Right lobe of liver (tissue), 4 donors: ENCODE results near the gene SSH2.

Experiments
- CTCF ChIP-seq, 4 donors: fragments of 200-600 bp in 3 of 4; fragments of 450-650 bp in 1 of 4; IDR thresholded peaks; one replicate each; pipeline versions ENCODE4 v1.5.1 to v1.8.0; 2016 to 2022; ENCODE audit warnings: antibody characterized with exemption in 4 of 4, mild to moderate bottlenecking in 2 of 4
- POLR2A ChIP-seq: fragments of 450-650 bp; IDR thresholded peaks from one replicate; pipeline ENCODE4 v1.6.1; 2017; ENCODE audit warnings: antibody characterized with exemption, mild to moderate bottlenecking
- donor health status: DM: no; HTN: no; CAD: no.
- donor health status: DM: no; HTN: no; CAD: no.
- donor health status: DM: no; HTN: yes; CAD: no.

DNA sequence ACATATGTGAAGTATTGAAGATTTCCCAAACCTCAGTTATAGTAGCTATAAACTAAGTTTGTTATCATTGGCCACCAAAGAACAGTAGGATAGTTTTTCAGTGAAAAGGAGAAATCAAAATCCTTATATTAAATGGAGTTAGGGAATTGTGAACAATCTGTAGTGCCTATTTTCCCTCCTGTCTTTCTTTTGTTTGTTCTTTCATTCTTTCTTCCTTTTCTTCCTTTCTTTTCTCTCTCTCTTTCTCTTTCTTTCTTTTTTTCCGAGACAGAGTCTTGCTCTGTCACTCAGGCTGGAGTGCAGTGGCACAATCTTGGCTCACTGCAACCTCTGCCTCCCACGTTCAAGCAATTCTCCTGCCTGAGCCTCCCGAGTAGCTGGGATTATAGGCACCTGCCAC is 48.8 kb downstream of the SSH2 start:
- TF ChIP-seq CTCF (IDR thresholded peaks at IDR 0.05), result no peak
- TF ChIP-seq POLR2A, result no peak
